ENCODE data around the gene TET3. TPM values are rescaled to one million over a fixed set of nuclear protein-coding genes. Genes with fewer than 3 reads are reported as not detected.

Gene TET3
- total and polyA plus RNA-seq, 9 of the 15 experiments (the other 6 are each of a cell fraction or from before 2014, with no cell fraction given), result 0.35 to 16.3 (median 5.5) TPM

GRCh38 chr2:73984922-73985307 lies 205 bp downstream of the TET3 start (continued):
- no peak for TF ChIP-seq HES1 (IDR thresholded peaks at IDR 0.05; ENCODE audit: low read depth)
- 0 out of 2 replicates have a peak, but pooled peaks have one; percentile 10 for TF ChIP-seq ZNF589 (CRISPR knock-in tag; IDR thresholded peaks at IDR 0.05; ENCODE audit: low read depth)
- TF ChIP-seq CXXC5 (CRISPR knock-in tag; IDR thresholded peaks at IDR 0.05), result no peak
- TF ChIP-seq NR2C2 (CRISPR knock-in tag; IDR thresholded peaks at IDR 0.05), result no peak
- TF ChIP-seq NR2C2 (tag; IDR thresholded peaks at IDR 0.05), result no peak; the same call in 1 of the 2 replicates
- TF ChIP-seq GABPA (tag; conservative IDR thresholded peaks at IDR 0.05; ENCODE audit: low read depth), result peak; percentile 70
- TF ChIP-seq ZFP91 (CRISPR knock-in tag; IDR thresholded peaks at IDR 0.05), result no peak
- peak; percentile 35; the same call in 1 of the 2 replicates for TF ChIP-seq PHF8 (IDR thresholded peaks at IDR 0.05; ENCODE audit: borderline replicate concordance, low read length)

Data from K562 (cell line).